ENCODE results near the gene STC2. TPM values are rescaled to one million over a fixed set of nuclear protein-coding genes. Genes with fewer than 3 reads are reported as not detected.
"Not testable (repeated sequence)": the region's sequence is repeated elsewhere in the genome, so short reads cannot be mapped to it uniquely, and the experiment has no call there.

The STC2 gene, protein sequence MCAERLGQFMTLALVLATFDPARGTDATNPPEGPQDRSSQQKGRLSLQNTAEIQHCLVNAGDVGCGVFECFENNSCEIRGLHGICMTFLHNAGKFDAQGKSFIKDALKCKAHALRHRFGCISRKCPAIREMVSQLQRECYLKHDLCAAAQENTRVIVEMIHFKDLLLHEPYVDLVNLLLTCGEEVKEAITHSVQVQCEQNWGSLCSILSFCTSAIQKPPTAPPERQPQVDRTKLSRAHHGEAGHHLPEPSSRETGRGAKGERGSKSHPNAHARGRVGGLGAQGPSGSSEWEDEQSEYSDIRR
- 100 to 1,000 TPM in 1 of 6 donors, 10 to 100 TPM in 4, 1 to 10 TPM in 1; 6.8 to 117 (median 14.1) TPM for total RNA-seq
- polyA plus RNA-seq: 1 to 10 TPM; 6.1 to 6.9 TPM

DNA sequence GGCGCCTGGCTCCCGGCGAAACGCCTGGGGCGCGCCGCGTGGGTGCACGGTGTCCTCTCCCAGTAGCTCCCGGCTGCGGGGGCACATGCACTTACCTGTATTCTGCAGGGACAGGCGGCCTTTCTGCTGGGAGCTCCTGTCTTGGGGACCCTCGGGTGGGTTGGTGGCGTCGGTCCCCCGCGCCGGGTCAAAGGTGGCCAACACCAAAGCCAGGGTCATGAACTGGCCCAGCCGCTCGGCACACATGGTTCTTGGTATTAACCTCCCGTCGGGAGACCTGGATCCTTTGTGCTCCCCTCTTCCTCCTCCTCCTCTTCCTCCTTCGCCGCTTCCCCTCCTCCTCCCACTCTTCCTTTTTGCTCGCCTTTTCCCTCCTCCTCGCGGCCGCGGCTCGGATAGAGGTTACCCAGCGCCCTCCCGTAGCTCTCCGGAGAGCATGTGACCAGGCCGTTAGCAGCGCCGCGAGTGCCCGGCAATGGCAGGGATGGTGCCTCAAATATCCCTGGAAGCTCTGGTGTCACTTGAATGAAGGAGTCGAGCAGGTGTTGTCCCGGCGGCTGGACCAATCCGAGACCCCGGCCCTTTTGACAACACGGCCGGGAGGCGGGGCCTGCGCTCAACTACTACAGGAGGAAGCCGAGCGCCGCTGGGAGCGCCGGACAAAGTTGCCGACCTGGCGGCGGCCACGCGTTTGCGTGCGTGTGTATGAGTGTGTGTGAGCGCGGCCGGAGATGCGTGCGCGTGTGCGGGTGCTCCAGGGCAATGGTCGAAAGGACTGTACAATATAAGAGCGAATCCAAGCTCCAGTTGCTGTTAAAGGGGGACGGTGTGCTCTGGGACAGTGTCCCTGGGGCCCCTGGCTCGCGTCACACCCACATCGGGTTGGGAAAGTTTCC is at the start of gene STC2:
Gene STC2, minus strand, starts transcription at position 467 of the 896 bp plus-strand sequence. Its CDS starts 221 bp downstream, at position 246.
- peak within 1 kb of the TSS; percentile 55 to 69 (median 60) for H3K27ac ChIP-seq
- intact Hi-C loops (cut with DNase I): no loop called here
- ATAC-seq (peak; percentile 79 to 82 (median 80)), FAIRE-seq (no peak), DNase-seq (peak; percentile 91 to 97 (median 93))
- no peaks in the 10 kb centered on the region for H3K36me3 ChIP-seq
- no peaks in the 10 kb centered on the region for H3K9me3 ChIP-seq
- H3K4me1 ChIP-seq: peaks cover 12 to 14% (median 14%) of the 10 kb centered on the region in 3 donors
- 0 to 1% methylated on average over 67 to 72 of the region's 72 CpGs for WGBS, 2 donors
- TF ChIP-seq, protein P1, sequence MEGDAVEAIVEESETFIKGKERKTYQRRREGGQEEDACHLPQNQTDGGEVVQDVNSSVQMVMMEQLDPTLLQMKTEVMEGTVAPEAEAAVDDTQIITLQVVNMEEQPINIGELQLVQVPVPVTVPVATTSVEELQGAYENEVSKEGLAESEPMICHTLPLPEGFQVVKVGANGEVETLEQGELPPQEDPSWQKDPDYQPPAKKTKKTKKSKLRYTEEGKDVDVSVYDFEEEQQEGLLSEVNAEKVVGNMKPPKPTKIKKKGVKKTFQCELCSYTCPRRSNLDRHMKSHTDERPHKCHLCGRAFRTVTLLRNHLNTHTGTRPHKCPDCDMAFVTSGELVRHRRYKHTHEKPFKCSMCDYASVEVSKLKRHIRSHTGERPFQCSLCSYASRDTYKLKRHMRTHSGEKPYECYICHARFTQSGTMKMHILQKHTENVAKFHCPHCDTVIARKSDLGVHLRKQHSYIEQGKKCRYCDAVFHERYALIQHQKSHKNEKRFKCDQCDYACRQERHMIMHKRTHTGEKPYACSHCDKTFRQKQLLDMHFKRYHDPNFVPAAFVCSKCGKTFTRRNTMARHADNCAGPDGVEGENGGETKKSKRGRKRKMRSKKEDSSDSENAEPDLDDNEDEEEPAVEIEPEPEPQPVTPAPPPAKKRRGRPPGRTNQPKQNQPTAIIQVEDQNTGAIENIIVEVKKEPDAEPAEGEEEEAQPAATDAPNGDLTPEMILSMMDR (IDR thresholded peaks at IDR 0.05): no peak
- H3K27me3 ChIP-seq: no peaks in the 10 kb centered on the region
- H3K4me3 ChIP-seq: peak within 1 kb of the TSS; percentile 46 to 64 (median 56)

DNA sequence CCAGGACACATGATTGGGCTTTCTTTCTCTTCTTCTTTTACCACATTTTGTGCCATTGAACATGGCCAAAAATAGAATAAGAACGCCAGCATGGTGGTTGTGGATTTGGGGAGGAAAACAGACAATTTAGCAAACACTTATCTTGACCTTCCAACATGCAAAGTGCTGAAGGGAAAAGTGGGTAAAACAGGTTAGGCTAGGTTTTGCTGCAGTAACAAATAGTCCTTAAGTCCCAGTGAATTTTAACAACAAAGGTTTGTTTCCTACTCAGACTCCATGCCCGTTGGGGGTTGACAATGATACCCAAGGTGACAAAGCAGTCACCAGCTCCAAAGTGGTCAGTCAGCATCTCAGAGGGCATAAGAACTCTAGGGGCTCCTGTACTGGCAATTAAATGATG is 43.2 kb upstream of the STC2 start:
- FAIRE-seq (no peak), DNase-seq (no peak), ATAC-seq (no peak)
- WGBS, 2 donors: 51 to 61% methylated on average over 2 of the region's 2 CpGs
- intact Hi-C loops (cut with DNase I): no loop called here
- Histone ChIP-seq H3K4me3 (no peak overlapping the region), H3K4me1 (no peaks in the 10 kb centered on the region), H3K9me3 (no peaks in the 10 kb centered on the region), H3K36me3 (no peaks in the 10 kb centered on the region), H3K27me3 (no peaks in the 10 kb centered on the region), H3K27ac (no peak overlapping the region)
- TF ChIP-seq, protein P1 (IDR thresholded peaks at IDR 0.05): no peak

DNA sequence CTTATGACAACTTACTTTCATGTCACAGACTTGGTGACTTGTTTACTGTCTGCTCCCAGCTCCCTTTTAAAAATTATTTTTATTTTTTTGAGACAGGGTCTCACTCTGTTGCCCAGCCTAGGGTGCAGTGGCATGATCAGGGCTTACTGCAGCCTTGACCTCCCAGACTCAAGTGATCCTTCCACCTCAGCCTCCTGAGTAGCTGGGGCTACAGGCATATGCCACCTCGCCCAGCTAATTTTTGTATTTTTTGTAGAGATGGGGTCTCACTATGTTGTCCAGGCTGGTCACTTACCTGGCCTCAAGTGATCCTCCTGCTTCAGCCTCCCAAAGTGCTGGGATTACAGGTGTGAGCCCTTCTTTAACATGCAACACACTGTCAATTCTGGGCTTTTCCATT is 35.2 kb upstream of the STC2 start:
- intact Hi-C loops (cut with DNase I); H3K4me3 ChIP-seq; DNase-seq; H3K36me3 ChIP-seq; H3K9me3 ChIP-seq; H3K4me1 ChIP-seq; H3K27me3 ChIP-seq; H3K27ac ChIP-seq; FAIRE-seq; ATAC-seq: not testable (repeated sequence)
- WGBS, 2 donors: 79 to 85% methylated on average over 1 of the region's 1 CpG

DNA sequence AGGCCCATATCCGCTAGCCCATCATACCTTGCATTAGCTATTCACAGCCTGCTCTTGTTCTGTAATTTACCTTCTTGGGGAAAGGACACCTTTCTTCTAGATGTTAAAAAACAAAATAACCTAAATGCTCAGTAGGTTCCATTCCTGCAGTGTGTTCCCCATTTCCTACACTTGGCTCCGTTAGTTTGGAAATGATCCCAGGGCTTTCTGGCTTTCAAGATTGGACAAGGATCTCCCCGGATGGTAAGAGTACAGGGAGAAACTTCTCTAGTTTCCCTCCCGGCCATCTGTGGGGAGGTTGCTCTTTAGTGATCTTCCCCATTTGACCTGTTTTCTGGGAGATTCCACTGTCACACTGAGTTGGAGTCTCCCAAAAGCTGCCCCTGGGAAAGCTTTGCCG is 27.3 kb upstream of the STC2 start:
- DNase-seq (no peak), ATAC-seq (no peak)

DNA sequence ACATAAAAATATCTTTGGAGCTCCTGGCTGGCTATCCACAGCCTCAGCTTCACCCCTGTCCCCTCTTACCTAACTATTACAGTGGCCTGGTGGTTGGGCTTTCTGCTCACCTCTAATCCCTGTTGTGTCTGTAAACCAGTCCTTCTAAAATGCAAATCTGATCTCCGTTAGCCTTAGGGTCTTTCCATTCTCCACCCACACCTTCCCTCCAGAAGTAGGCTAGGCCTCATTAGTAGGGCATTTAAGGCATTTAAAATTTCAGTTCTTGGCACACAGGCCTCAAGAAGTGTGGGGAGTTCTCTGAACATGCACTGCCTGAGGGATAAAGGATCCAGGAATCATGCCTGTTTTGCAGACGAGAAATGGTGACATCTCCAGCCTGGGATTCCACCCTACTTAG is 26.4 kb upstream of the STC2 start:
- no peaks in the 10 kb centered on the region for H3K9me3 ChIP-seq
- H3K4me1 ChIP-seq: no peaks in the 10 kb centered on the region
- H3K36me3 ChIP-seq: no peaks in the 10 kb centered on the region
- no peak for FAIRE-seq
- WGBS, 2 donors: 88 to 89% methylated on average over 2 of the region's 2 CpGs
- H3K27me3 ChIP-seq: no peaks in the 10 kb centered on the region
- intact Hi-C loops (cut with DNase I): no loop called here
- no peak for DNase-seq
- no peak for ATAC-seq
- no peak overlapping the region for H3K27ac ChIP-seq
- no peak overlapping the region for H3K4me3 ChIP-seq
- TF ChIP-seq, protein P1 (IDR thresholded peaks at IDR 0.05): no peak

More for the DNA sequence above, 27.3 kb upstream of the STC2 start:
- Histone ChIP-seq H3K27ac (no peak overlapping the region), H3K36me3 (no peaks in the 10 kb centered on the region), H3K4me3 (no peak overlapping the region), H3K9me3 (no peaks in the 10 kb centered on the region), H3K27me3 (no peaks in the 10 kb centered on the region), H3K4me1 (no peaks in the 10 kb centered on the region)
- intact Hi-C loops (cut with DNase I): no loop called here
- TF ChIP-seq, protein P1 (IDR thresholded peaks at IDR 0.05): no peak
- no peak for FAIRE-seq
- WGBS, 2 donors: 68 to 83% methylated on average over 5 of the region's 5 CpGs

Measured in pancreas (tissue), 10 donors.